Neutrophil (primary cell): Measurements from ENCODE around the gene NUP214.

Source experiments
- H3K27ac ChIP-seq: fragments of 200-600 bp; sonication (generic); 2 replicates; pipeline ENCODE4 v1.5.1; 2016; ENCODE audit warnings: mild to moderate bottlenecking, moderate library complexity
- H3K27me3 ChIP-seq: fragments of 200-600 bp; sonication (generic); 2 replicates; pipeline ENCODE4 v1.6.0; 2016; ENCODE audit warnings: mild to moderate bottlenecking
- H3K36me3 ChIP-seq: fragments of 200-600 bp; sonication (generic); 2 replicates; pipeline ENCODE4 v1.5.1; 2017
- H3K4me1 ChIP-seq, 2 experiments: fragments of 200-600 bp in 1 of 2; sonication (generic) in 1 of 2; 1 replicate in 1 of 2; 2 replicates in 1 of 2; pipeline versions ENCODE4 v1.5.1 to v1.6.1; 2013 to 2016; ENCODE audit warnings: low read depth in 1 of 2, low read length in 1 of 2, mild to moderate bottlenecking in 1 of 2, moderate library complexity in 1 of 2; ENCODE audit not compliant: control insufficient read depth in 1 of 2, insufficient read depth in 1 of 2
- H3K4me3 ChIP-seq, 2 experiments: fragments of 200-600 bp in 1 of 2; sonication (generic) in 1 of 2; 1 replicate in 1 of 2; 2 replicates in 1 of 2; pipeline ENCODE4 v1.5.1; 2013 to 2016; ENCODE audit warnings: low read depth in 1 of 2, low read length in 1 of 2, mild to moderate bottlenecking in 1 of 2, moderate library complexity in 1 of 2
- H3K9me3 ChIP-seq: fragments of 200-600 bp; sonication (generic); 2 replicates; pipeline ENCODE4 v1.5.1; 2016
- TF ChIP-seq, protein P1 (sequence below): fragments of 200-600 bp; sonication (generic); IDR thresholded peaks from 2 replicates; pipeline ENCODE4 v1.5.1; 2016; ENCODE audit warnings: antibody characterized with exemption

Gene NUP214

GRCh38 chr9:131246618-131247017 is 121.2 kb downstream of the NUP214 start:
- no peak overlapping the region for H3K27ac ChIP-seq
- no peak overlapping the region for H3K4me3 ChIP-seq
- H3K36me3 ChIP-seq, result no peaks in the 10 kb centered on the region
- H3K4me1 ChIP-seq, result peaks cover 1 to 4% of the 10 kb centered on the region in 2 experiments
- H3K27me3 ChIP-seq, result no peaks in the 10 kb centered on the region
- TF ChIP-seq, protein P1, sequence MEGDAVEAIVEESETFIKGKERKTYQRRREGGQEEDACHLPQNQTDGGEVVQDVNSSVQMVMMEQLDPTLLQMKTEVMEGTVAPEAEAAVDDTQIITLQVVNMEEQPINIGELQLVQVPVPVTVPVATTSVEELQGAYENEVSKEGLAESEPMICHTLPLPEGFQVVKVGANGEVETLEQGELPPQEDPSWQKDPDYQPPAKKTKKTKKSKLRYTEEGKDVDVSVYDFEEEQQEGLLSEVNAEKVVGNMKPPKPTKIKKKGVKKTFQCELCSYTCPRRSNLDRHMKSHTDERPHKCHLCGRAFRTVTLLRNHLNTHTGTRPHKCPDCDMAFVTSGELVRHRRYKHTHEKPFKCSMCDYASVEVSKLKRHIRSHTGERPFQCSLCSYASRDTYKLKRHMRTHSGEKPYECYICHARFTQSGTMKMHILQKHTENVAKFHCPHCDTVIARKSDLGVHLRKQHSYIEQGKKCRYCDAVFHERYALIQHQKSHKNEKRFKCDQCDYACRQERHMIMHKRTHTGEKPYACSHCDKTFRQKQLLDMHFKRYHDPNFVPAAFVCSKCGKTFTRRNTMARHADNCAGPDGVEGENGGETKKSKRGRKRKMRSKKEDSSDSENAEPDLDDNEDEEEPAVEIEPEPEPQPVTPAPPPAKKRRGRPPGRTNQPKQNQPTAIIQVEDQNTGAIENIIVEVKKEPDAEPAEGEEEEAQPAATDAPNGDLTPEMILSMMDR, result no peak
- H3K9me3 ChIP-seq, result no peaks in the 10 kb centered on the region

- no peaks in the 10 kb centered on the region for H3K36me3 ChIP-seq
- no peaks in the 10 kb centered on the region for H3K9me3 ChIP-seq
- TF ChIP-seq, protein P1, result no peak
- peaks cover 56 to 59% of the 10 kb centered on the region in 2 experiments for H3K4me1 ChIP-seq
- H3K27me3 ChIP-seq, result no peaks in the 10 kb centered on the region
- H3K27ac ChIP-seq, result peak overlapping the region; percentile 96
- H3K4me3 ChIP-seq, result peak overlapping the region; percentile 61 to 89
Measured at GRCh38 chr9:131252120-131252519, 126.7 kb downstream of the NUP214 start.

- H3K9me3 ChIP-seq, result no peaks in the 10 kb centered on the region
- no peaks in the 10 kb centered on the region for H3K27me3 ChIP-seq
- H3K36me3 ChIP-seq, result peaks cover 7% of the 10 kb centered on the region
- TF ChIP-seq, protein P1, result no peak
- H3K27ac ChIP-seq, result peak overlapping the region; percentile 96
- H3K4me1 ChIP-seq, result peaks cover 69 to 76% of the 10 kb centered on the region in 2 experiments
- peak overlapping the region in 1 of 2 experiments; percentile 69 for H3K4me3 ChIP-seq
Measured at GRCh38 chr9:131253891-131254491, 128.6 kb downstream of the NUP214 start.

GRCh38 chr9:131254626-131255025 is 129.2 kb downstream of the NUP214 start:
- H3K27me3 ChIP-seq, result no peaks in the 10 kb centered on the region
- peak overlapping the region; percentile 96 for H3K27ac ChIP-seq
- TF ChIP-seq, protein P1, result no peak
- peak overlapping the region in 1 of 2 experiments; percentile 69 for H3K4me3 ChIP-seq
- H3K9me3 ChIP-seq, result no peaks in the 10 kb centered on the region
- H3K4me1 ChIP-seq, result peaks cover 69 to 76% of the 10 kb centered on the region in 2 experiments
- H3K36me3 ChIP-seq, result peaks cover 13% of the 10 kb centered on the region

GRCh38 chr9:131255676-131256197 is 130.4 kb downstream of the NUP214 start:
- H3K36me3 ChIP-seq, result peaks cover 24% of the 10 kb centered on the region
- H3K27ac ChIP-seq, result peak overlapping the region; percentile 96
- peaks cover 69 to 76% of the 10 kb centered on the region in 2 experiments for H3K4me1 ChIP-seq
- H3K9me3 ChIP-seq, result no peaks in the 10 kb centered on the region
- TF ChIP-seq, protein P1, result no peak
- H3K4me3 ChIP-seq, result peak overlapping the region; percentile 66 to 69
- H3K27me3 ChIP-seq, result no peaks in the 10 kb centered on the region
